GM12878 (cell line): ENCODE results near the gene ATP6V0E1. TPM values are rescaled to one million over a fixed set of nuclear protein-coding genes. Genes with fewer than 3 reads are reported as not detected.

Experiments
- ATAC-seq: fragments of 200-7000 bp; cut with Tn5 transposase; 3 replicates; pipeline ENCODE4 v1.9.1; 2020; ENCODE audit warnings: mild to moderate bottlenecking, moderate library complexity
- BruUV-seq: library from RNA; stranded (reverse); fragments of 400-500 nt; replicated peaks from 2 replicates; lab custom pipeline; 2021; lab: Mats Ljungman, UMichigan
- CTCF ChIA-PET: fragments of 300-600 bp; sonication (Branson Sonifier 250); formaldehyde crosslinking; extraction: SDS; loops from one replicate; lab custom pipeline; 2021; ENCODE audit warnings: inconsistent platforms; lab: Yijun Ruan, JAX
- POLR2A ChIA-PET: fragments of 350-600 bp; formaldehyde crosslinking; extraction: SDS; loops from one replicate; lab custom pipeline; 2021; ENCODE audit warnings: inconsistent platforms; lab: Charles Lee
- RAD21 ChIA-PET: fragments of 300-600 bp; sonication (Branson Sonifier 250); formaldehyde crosslinking; loops from one replicate; lab custom pipeline; 2023; ENCODE audit warnings: antibody characterized with exemption; ENCODE audit not compliant: unreplicated experiment; lab: Charles Lee
- SMC1A ChIA-PET: fragments of 300-600 bp; sonication (Branson Sonifier 250); formaldehyde crosslinking; loops from one replicate; lab custom pipeline; 2023; ENCODE audit not compliant: unreplicated experiment, uncharacterized antibody; lab: Charles Lee
- DNase-seq: peaks from one replicate; pipeline ENCODE4 v3.0.0-alpha.2; 2011; ENCODE audit warnings: low read depth, low spot score
- FAIRE-seq: peaks from 3 replicates; lab custom pipeline; 2011; peaks lifted over from hg19 to GRCh38; lab: Jason Lieb, UNC
- H2AFZ ChIP-seq: 2 replicates; pipeline ENCODE4 v1.6.0; 2011; ENCODE audit warnings: low read depth, low read length, control low read depth; ENCODE audit not compliant: control insufficient read depth
- H3K27ac ChIP-seq: 2 replicates; pipeline ENCODE4 v1.5.1; 2011; ENCODE audit warnings: control low read depth; ENCODE audit not compliant: control insufficient read depth, insufficient read depth
- H3K27me3 ChIP-seq, 2 experiments: replicated peaks in 1 of 2; 2 replicates each; pipeline versions ENCODE4 v1.6.0 to v1.6.1; 2011; ENCODE audit warnings: low read length in 1 of 2; ENCODE audit not compliant: control insufficient read depth in 2 of 2, insufficient read depth in 2 of 2
- H3K36me3 ChIP-seq, 2 experiments: 2 replicates each; pipeline ENCODE4 v1.5.1; 2011; ENCODE audit warnings: low read length in 1 of 2; ENCODE audit not compliant: control insufficient read depth in 2 of 2, insufficient read depth in 2 of 2
- H3K4me1 ChIP-seq: 2 replicates; pipeline ENCODE4 v1.6.1; 2011; ENCODE audit warnings: mild to moderate bottlenecking, low read length, moderate library complexity, mixed read lengths; ENCODE audit not compliant: control insufficient read depth, insufficient read depth
- H3K4me2 ChIP-seq: 2 replicates; pipeline ENCODE4 v1.6.0; 2011; ENCODE audit warnings: control low read depth; ENCODE audit not compliant: control insufficient read depth, insufficient read depth
- H3K4me3 ChIP-seq: fragments of 200-600 bp; sonication (generic); 2 replicates; pipeline ENCODE4 v1.5.1; 2016
- H3K79me2 ChIP-seq: 2 replicates; pipeline ENCODE4 v1.6.0; 2011; ENCODE audit warnings: low read length; ENCODE audit not compliant: control insufficient read depth, insufficient read depth
- H3K9ac ChIP-seq: 2 replicates; pipeline ENCODE4 v1.8.0; 2011; ENCODE audit warnings: low read length, control low read depth, mixed read lengths; ENCODE audit not compliant: control insufficient read depth, insufficient read depth
- H3K9me3 ChIP-seq: replicated peaks from 3 replicates; pipeline ENCODE4 v1.5.1; 2011; ENCODE audit warnings: mild to moderate bottlenecking, low read length; ENCODE audit not compliant: control insufficient read depth, insufficient read depth
- H4K20me1 ChIP-seq: 2 replicates; pipeline ENCODE4 v1.6.0; 2011; ENCODE audit not compliant: control insufficient read depth, insufficient read depth
- ASH2L ChIP-seq: fragments of 300-600, 200-600 bp; sonication (generic); IDR thresholded peaks from 2 replicates; pipeline ENCODE4 v1.6.1; 2017; ENCODE audit warnings: low read depth, mild to moderate bottlenecking, borderline replicate concordance
- BCL3 ChIP-seq: IDR thresholded peaks from 2 replicates; pipeline ENCODE4 v1.6.1; 2011; ENCODE audit warnings: borderline replicate concordance, low read depth, mild to moderate bottlenecking, moderate library complexity, low read length; ENCODE audit not compliant: insufficient read depth, poor library complexity, severe bottlenecking
- CEBPB ChIP-seq, 2 experiments: fragments of 150-350 bp in 1 of 2; IDR thresholded peaks; 2 replicates each; pipeline ENCODE4 v1.6.1; 2012 to 2014; ENCODE audit warnings: low read depth in 2 of 2, low read length in 2 of 2, borderline replicate concordance in 1 of 2, inconsistent platforms in 1 of 2
- DPF2 ChIP-seq: fragments of 450-650 bp; IDR thresholded peaks from 2 replicates; pipeline ENCODE4 v1.6.1; 2017; ENCODE audit warnings: mild to moderate bottlenecking
- GATAD2B ChIP-seq: fragments of 450-650 bp; conservative IDR thresholded peaks from 2 replicates; pipeline ENCODE4 v1.6.1; 2017; ENCODE audit warnings: low read depth, mild to moderate bottlenecking, moderate library complexity
- IRF3 ChIP-seq: fragments of 450-650 bp; IDR thresholded peaks from 2 replicates; pipeline ENCODE4 v1.6.1; 2014; ENCODE audit warnings: mild to moderate bottlenecking
- KAT2A ChIP-seq: conservative IDR thresholded peaks from 2 replicates; pipeline ENCODE4 v1.6.1; 2011; ENCODE audit warnings: low read depth, low read length; ENCODE audit not compliant: control insufficient read depth
- KLF5 ChIP-seq: fragments of 450-650 bp; IDR thresholded peaks from 2 replicates; pipeline ENCODE4 v1.6.1; 2014; ENCODE audit warnings: mild to moderate bottlenecking; ENCODE audit not compliant: partially characterized antibody
- MLLT1 ChIP-seq: fragments of 450-650 bp; IDR thresholded peaks from 2 replicates; pipeline ENCODE4 v1.6.1; 2016; ENCODE audit warnings: mild to moderate bottlenecking
- MYB ChIP-seq: fragments of 150-350 bp; IDR thresholded peaks from 2 replicates; pipeline ENCODE4 v1.6.1; 2014; ENCODE audit warnings: mild to moderate bottlenecking, low read depth, low read length, borderline replicate concordance
- NR2C2 ChIP-seq: IDR thresholded peaks from 2 replicates; pipeline ENCODE4 v1.6.1; 2011; ENCODE audit warnings: borderline replicate concordance, low read depth; ENCODE audit not compliant: control insufficient read depth, insufficient read length
- NR2F1 ChIP-seq: fragments of 450-650 bp; conservative IDR thresholded peaks from 2 replicates; pipeline ENCODE4 v1.6.1; 2017; ENCODE audit warnings: mild to moderate bottlenecking
- SMARCA5 ChIP-seq: fragments of 450-650 bp; IDR thresholded peaks from 2 replicates; pipeline ENCODE4 v1.6.1; 2017; ENCODE audit warnings: mild to moderate bottlenecking
- SP1 ChIP-seq: IDR thresholded peaks from one replicate; pipeline ENCODE4 v1.6.1; 2011; ENCODE audit warnings: low read depth, low read length
- TCF7 ChIP-seq: IDR thresholded peaks from 2 replicates; pipeline ENCODE4 v1.6.1; 2014; ENCODE audit warnings: antibody characterized with exemption, borderline replicate concordance
- WGBS: methylation state at CpG from one replicate; pipeline ENCODE4 v1.1.6; 2016; ENCODE audit warnings: low lambda C conversion rate; ENCODE audit not compliant: insufficient replicate concordance, insufficient coverage; ENCODE audit errors: missing lambda C conversion rate; 5-methylcytosine and 5-hydroxymethylcytosine counted together
- in situ Hi-C: fragments of 300-500 bp; cut with MboI; formaldehyde crosslinking; loops from 9 replicates; pipeline ENCODE4 v1.14.3; 2018; ENCODE audit warnings: mixed read lengths
- intact Hi-C: fragments of 100-400 bp; cut with micrococcal nuclease; formaldehyde crosslinking; loops from one replicate; pipeline ENCODE4 v1.14.2; 2022; ENCODE audit not compliant: unreplicated experiment
- polyA plus RNA-seq, 11 experiments: library from polyadenylated mRNA; depleted of rRNA in 4 of 11; unstranded in 6 of 11; stranded (reverse) in 5 of 11; fragments of >200 nt; fragmentation: Nextera tagmentation in 4 of 11; fragmentation: Illumina TruSeq in 1 of 11; extraction: Ambion mirVana in 4 of 11; extraction: Trizol in 1 of 11; gene quantifications; 1 replicate in 1 of 11; 2 replicates in 10 of 11; pipeline versions ENCODE4 v1.2.1 to v1.2.3, GENCODE V29; 2011 to 2016; ENCODE audit warnings: inconsistent platforms in 2 of 11, missing spikeins in 2 of 11, low read depth in 1 of 11
- total RNA-seq, 4 experiments: library from RNA; depleted of rRNA in 3 of 4; stranded (reverse); fragments of >200 nt in 3 of 4; fragmentation: Illumina TruSeq in 1 of 4; extraction: Trizol in 1 of 4; gene quantifications; 2 replicates each; pipeline versions ENCODE4 v1.2.1 to v1.2.3, GENCODE V29; 2013 to 2021

ATP6V0E1 gene
- total and polyA plus RNA-seq, 10 of the 15 experiments (the other 5 are each of a cell fraction or from before 2014, with no cell fraction given): 143 to 787 (median 306) TPM

GRCh38 chr5:172973931-172974330 is 9.6 kb upstream of the ATP6V0E1 start:
- BruUV-seq: no TSS peak
- FAIRE-seq (no peak), ATAC-seq (no peak)
- POLR2A ChIA-PET: no interaction called here
- no peaks in the 10 kb centered on the region for H3K36me3 ChIP-seq
- H4K20me1 ChIP-seq: no peaks in the 10 kb centered on the region
- no peak overlapping the region for H3K4me2 ChIP-seq
- SMC1A ChIA-PET: interaction anchor here (0.7 to 1.4 kb wide), 2 partner anchors 28 to 61 kb away, joined by 3 to 6 read pairs; no protein-coding TSS in a partner anchor
- H3K27me3 ChIP-seq: no peaks in the 10 kb centered on the region
- H3K4me3 ChIP-seq: no peak overlapping the region
- WGBS: 68% methylated on average over 8 of the region's 8 CpGs
- no peak overlapping the region for H3K9ac ChIP-seq
- in situ Hi-C loops (no loop called here), intact Hi-C loops (no loop called here)
- H3K27ac ChIP-seq: no peak overlapping the region
- no peak overlapping the region for H2AFZ ChIP-seq
- no peak for TF ChIP-seq BCL3
- TF ChIP-seq KLF5: no peak
- no peak for TF ChIP-seq KAT2A
- TF ChIP-seq NR2C2: no peak
- no peak for TF ChIP-seq ASH2L
- no peak for TF ChIP-seq NR2F1
- no peak for TF ChIP-seq IRF3
- no peak for TF ChIP-seq MLLT1
- TF ChIP-seq CEBPB (IDR thresholded peaks at IDR 0.05; ENCODE audit: borderline replicate concordance in 1 of 2, low read depth in 2 of 2, low read length in 2 of 2): no peak
- no peak for TF ChIP-seq DPF2
- TF ChIP-seq GATAD2B: no peak
- TF ChIP-seq SMARCA5: no peak
- TF ChIP-seq TCF7: no peak
- no peak for TF ChIP-seq SP1
- TF ChIP-seq MYB: no peak
- TF ChIP-seq, all 136 proteins: peak for 0
- DNase-seq: no peak
- ChIA-PET CTCF (interaction anchor here (1.1 to 1.6 kb wide), 3 partner anchors 15 to 259 kb away, joined by 3 to 7 read pairs (median 4); partner anchors contain the start of gene RPL26L1), RAD21 (no interaction called here)
- H3K4me1 ChIP-seq: no peaks in the 10 kb centered on the region
- no peaks in the 10 kb centered on the region for H3K9me3 ChIP-seq
- H3K79me2 ChIP-seq: no peaks in the 10 kb centered on the region
